Left renal cortex interstitium (tissue), 4 donors: ENCODE measurements around the gene NPAS2. TPM values are rescaled to one million over a fixed set of nuclear protein-coding genes. Genes with fewer than 3 reads are reported as not detected.

Experiments used
- DNase-seq, 4 donors: peaks; one replicate each; pipeline ENCODE4 v3.0.0-alpha.2; 2013; ENCODE audit warnings: low read depth in 4 of 4, low spot score in 2 of 4, missing footprints in 1 of 4
- polyA plus RNA-seq, 4 donors: library from polyadenylated mRNA; unstranded; fragments of 120-200 nt; gene quantifications; one replicate each; pipeline ENCODE4 v1.2.1, GENCODE V29; 2013; ENCODE audit not compliant: insufficient read length in 4 of 4

NPAS2 gene
- polyA plus RNA-seq, 4 donors, result 8.6 to 21.0 (median 13.2) TPM

- DNase-seq, result no peak
Measured at GRCh38 chr2:100936972-100937542, 117.1 kb downstream of the NPAS2 start.

GRCh38 chr2:100938031-100939026 lies 118.4 kb downstream of the NPAS2 start:
- no peak for DNase-seq

- DNase-seq, result no peak
Measured at GRCh38 chr2:100939445-100939844, 119.5 kb downstream of the NPAS2 start.

- DNase-seq, result no peak
Measured at GRCh38 chr2:100940240-100940639, 120.3 kb downstream of the NPAS2 start.

- no peak for DNase-seq
Measured at GRCh38 chr2:100940766-100941645, 121.1 kb downstream of the NPAS2 start.

GRCh38 chr2:100941646-100942240 lies 121.8 kb downstream of the NPAS2 start:
- DNase-seq, result no peak

- no peak for DNase-seq
Measured at GRCh38 chr2:100944617-100945432, 124.9 kb downstream of the NPAS2 start.

GRCh38 chr2:100945433-100945740 lies 125.4 kb downstream of the NPAS2 start:
- no peak for DNase-seq

- no peak for DNase-seq
Measured at GRCh38 chr2:100945930-100946607, 126.1 kb downstream of the NPAS2 start.

GRCh38 chr2:100948942-100949811 lies 129.2 kb downstream of the NPAS2 start:
- DNase-seq, result no peak

GRCh38 chr2:100952512-100952911 lies 132.6 kb downstream of the NPAS2 start:
- no peak for DNase-seq

GRCh38 chr2:100953406-100954043 lies 133.6 kb downstream of the NPAS2 start:
- DNase-seq, result no peak

- no peak for DNase-seq
Measured at GRCh38 chr2:100954044-100954420, 134.1 kb downstream of the NPAS2 start.

GRCh38 chr2:100955226-100955625 lies 135.3 kb downstream of the NPAS2 start:
- no peak for DNase-seq

- no peak for DNase-seq
Measured at GRCh38 chr2:100956081-100956480, 136.1 kb downstream of the NPAS2 start.

- no peak for DNase-seq
Measured at GRCh38 chr2:100957996-100958653, 138.2 kb downstream of the NPAS2 start.

- DNase-seq, result no peak
Measured at GRCh38 chr2:100959225-100959880, 139.4 kb downstream of the NPAS2 start.
